T47D (cell line): ENCODE results near the gene TEC.
"Not testable (repeated sequence)": the region's sequence is repeated elsewhere in the genome, so short reads cannot be mapped to it uniquely, and the experiment has no call there.

ENCODE experiments used
- DNase-seq, 2 experiments: peaks; one replicate each; pipeline versions ENCODE4 v3.0.0 to v3.0.0-alpha.2; 2011 to 2012; ENCODE audit warnings: low read depth in 1 of 2, low spot score in 1 of 2
- JUND ChIP-seq: IDR thresholded peaks from 2 replicates; pipeline ENCODE4 v1.6.1; 2012; ENCODE audit warnings: low read depth
- in situ Hi-C: cut with HindIII; loops from 2 replicates; pipeline ENCODE4 v1.10.0; 2016; ENCODE audit warnings: low sequenced_read_pairs, low pct_unique_long_range_greater_than_20kb

TEC gene

DNA sequence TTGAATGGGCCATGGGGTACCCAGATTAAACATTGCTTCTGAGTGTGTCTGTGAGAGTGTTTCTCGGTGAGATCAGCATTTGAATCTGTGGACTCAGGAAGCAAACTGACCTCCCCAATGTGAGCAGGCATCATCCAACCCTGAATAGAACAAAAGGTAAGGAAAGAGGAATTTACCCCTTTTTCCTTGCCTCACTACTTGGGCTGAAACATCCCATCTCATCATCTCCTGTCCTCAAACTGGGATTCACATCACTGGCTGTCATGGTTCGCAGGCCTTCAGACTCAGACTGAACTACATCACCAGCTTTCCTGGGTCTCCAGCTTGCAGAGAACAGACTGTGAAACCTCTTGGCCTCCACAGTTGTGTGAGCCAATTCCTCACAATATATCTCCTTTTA lies 47.1 kb downstream of the TEC start:
- no peak for TF ChIP-seq JUND
- no peak for DNase-seq
- in situ Hi-C loops: no loop called here

GRCh38 chr4:48219430-48219829 lies 50.2 kb downstream of the TEC start:
- DNase-seq, in situ Hi-C loops: not testable (repeated sequence)

- in situ Hi-C loops: no loop called here
- no peak for TF ChIP-seq JUND
- DNase-seq: no peak
Observed at GRCh38 chr4:48216563-48216962, 53.1 kb downstream of the TEC start.

DNA sequence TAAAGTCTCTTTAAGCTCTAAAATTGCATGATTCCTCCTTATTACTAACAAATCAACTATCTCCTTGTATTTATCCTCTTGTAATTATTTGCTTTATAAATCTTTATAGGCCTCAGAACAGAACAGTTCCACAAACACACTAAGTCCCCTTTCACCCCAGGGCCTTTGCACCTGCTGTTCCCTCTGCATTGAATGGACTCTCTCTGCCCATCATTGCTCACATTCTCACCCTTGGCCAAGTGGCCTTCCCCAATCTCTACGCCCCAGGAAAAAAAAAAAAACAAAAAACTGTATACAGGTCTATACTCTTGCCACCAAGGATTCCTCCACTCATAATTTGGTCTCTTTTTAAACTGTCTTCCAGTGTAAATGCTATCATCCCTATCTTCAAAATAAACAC lies 53.7 kb downstream of the TEC start:
- no peak for TF ChIP-seq JUND
- in situ Hi-C loops: no loop called here
- no peak for DNase-seq

DNA sequence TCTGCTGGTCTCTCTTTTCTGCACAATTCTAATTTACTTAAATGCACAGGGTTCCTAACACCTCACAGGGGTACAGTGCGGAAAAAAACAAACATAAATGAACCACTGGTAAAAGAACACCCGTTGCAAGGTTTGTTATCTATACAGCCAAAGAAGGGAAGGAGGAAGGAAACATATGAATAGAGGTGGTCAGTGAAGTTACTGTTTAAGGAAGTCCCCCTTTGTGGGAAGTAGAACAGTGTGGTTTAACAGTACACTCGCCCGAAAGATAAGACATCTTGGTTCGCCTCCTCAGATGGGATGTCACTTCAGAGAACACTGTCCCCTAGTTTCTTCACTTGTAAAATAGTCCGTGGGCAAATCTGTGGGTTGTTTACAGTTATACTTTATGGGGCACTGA lies 57.5 kb downstream of the TEC start:
- DNase-seq: no peak
- TF ChIP-seq JUND: no peak
- in situ Hi-C loops: no loop called here

DNA sequence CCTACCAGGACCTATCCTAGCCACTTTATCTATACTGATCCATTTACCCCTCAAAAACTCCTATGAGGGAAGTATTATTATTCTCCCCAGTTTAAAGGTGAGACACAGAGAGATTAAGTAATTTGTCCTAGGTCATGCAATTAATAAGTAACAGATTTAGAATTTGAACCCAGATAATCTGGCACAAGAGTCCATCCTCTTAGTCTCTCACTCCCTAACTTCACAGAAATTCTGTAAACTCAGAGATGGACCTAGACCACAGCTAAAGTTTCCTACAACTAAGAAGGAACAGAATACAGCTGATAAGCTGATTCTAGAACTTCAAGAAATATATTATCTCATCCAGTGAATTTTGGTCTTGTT lies 58.7 kb downstream of the TEC start:
- in situ Hi-C loops: no loop called here
- DNase-seq: no peak
- no peak for TF ChIP-seq JUND

- in situ Hi-C loops: no loop called here
- DNase-seq: no peak
- TF ChIP-seq JUND: no peak
Observed at GRCh38 chr4:48205626-48206025, 64.0 kb downstream of the TEC start.

GRCh38 chr4:48205107-48205506 lies 64.5 kb downstream of the TEC start:
- in situ Hi-C loops: no loop called here
- no peak for TF ChIP-seq JUND
- DNase-seq: no peak

GRCh38 chr4:48203819-48204218 lies 65.8 kb downstream of the TEC start:
- DNase-seq: no peak
- TF ChIP-seq JUND: no peak
- in situ Hi-C loops: no loop called here

DNA sequence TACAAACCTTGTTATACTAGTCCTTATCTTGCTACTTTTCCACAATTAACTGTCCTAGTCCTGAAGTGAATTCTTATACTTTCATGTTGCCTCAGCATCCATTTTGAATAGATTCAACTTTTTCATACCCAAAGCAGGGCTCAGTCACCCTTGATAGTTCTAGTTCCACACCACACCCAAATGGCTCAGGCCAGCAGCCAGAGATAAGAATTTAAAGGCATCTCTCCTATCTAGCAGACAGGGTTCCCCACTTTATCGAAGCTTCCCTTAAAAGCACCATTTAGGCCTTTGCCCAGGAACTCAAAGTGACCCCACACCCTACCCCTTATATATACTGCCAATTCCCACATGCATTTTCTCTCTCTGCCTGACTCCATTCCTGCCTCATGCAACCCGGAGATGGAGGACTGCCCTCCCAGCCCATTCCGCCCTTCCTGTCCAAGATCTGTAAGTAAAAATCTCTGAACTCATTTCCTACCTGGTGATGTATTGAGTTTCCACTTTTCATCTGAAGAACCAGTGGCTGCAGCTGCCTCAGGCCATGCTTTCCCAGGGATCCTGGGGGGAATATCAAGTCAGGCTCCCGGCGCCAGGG lies 71.9 kb downstream of the TEC start:
- in situ Hi-C loops: no loop called here
- no peak for TF ChIP-seq JUND
- DNase-seq: no peak

- in situ Hi-C loops: no loop called here
- no peak for TF ChIP-seq JUND
- no peak for DNase-seq
Observed at GRCh38 chr4:48196758-48197504, 72.7 kb downstream of the TEC start.

DNA sequence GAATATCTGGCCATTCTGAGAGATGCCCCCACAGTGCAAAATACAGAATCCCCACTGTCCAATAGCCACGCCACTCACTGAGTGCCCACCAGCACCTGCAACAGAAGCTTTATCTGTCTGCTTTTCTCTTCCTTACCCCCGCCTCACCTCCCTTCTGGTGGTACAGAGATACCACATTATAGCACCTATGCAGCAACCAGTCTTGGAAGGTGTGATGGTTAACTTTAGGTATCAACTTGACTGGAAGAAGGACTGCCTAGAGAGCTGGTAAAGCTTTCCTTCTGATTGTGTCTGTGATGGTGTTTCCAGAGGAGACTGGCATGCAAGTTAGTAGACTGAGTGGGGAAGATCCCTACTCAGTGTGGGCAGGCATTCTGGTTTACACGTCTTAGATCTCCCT lies 73.8 kb downstream of the TEC start:
- no peak for TF ChIP-seq JUND
- in situ Hi-C loops: no loop called here
- no peak for DNase-seq

- TF ChIP-seq JUND: no peak
- DNase-seq: no peak
- in situ Hi-C loops: no loop called here
Observed at GRCh38 chr4:48195374-48195773, 74.3 kb downstream of the TEC start.

DNA sequence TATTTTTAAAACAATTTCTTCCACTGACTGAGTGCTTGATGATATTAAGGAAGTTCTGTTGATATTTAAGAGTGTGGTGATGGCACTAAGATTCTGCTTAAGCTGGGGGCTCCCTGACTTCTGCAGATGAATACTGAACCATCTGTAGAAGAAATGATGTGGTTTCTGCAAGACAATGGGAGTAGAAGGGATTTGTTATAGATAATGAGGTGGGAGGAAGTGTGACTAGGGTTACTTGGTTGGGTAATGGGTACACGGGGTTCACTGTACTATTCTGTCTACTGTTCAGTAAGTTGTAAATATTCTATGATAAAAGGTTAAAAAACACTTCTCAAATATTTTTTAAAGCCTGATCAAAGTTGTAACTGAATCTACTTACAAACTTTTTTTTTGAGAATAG lies 74.7 kb downstream of the TEC start:
- TF ChIP-seq JUND: no peak
- in situ Hi-C loops: no loop called here
- DNase-seq: no peak
